HEK293 (cell line): ENCODE results near the gene GNB5.

Experiments used
- CTCF ChIP-seq: fragments of 450-650 bp; formaldehyde crosslinking; IDR thresholded peaks from 2 replicates; pipeline ENCODE4 v1.5.1; 2016; ENCODE audit warnings: missing biosample characterization, missing genetic modification characterization
- KLF16 ChIP-seq: fragments of 450-650 bp; formaldehyde crosslinking; IDR thresholded peaks from 2 replicates; pipeline ENCODE4 v1.5.1; 2017; ENCODE audit warnings: missing biosample characterization, missing genetic modification characterization
- TRIM28 ChIP-seq: IDR thresholded peaks from 2 replicates; pipeline ENCODE4 v1.6.1; 2011; ENCODE audit warnings: low read length, control low read depth, borderline replicate concordance
- YY1 ChIP-seq: fragments of 450-650 bp; formaldehyde crosslinking; IDR thresholded peaks from 2 replicates; pipeline ENCODE4 v1.5.1; 2018; ENCODE audit warnings: missing biosample characterization, missing genetic modification characterization
- YY2 ChIP-seq: fragments of 450-650 bp; formaldehyde crosslinking; IDR thresholded peaks from 2 replicates; pipeline ENCODE4 v1.5.1; 2016; ENCODE audit warnings: missing biosample characterization, missing genetic modification characterization

- no peak for TF ChIP-seq CTCF (tag by site-specific recombination)
- no peak for TF ChIP-seq TRIM28
- TF ChIP-seq YY1 (tag by site-specific recombination), result no peak
- no peak for TF ChIP-seq KLF16
- TF ChIP-seq YY2 (tag by site-specific recombination), result no peak
Measured at GRCh38 chr15:52106641-52107040, 84.6 kb downstream of the GNB5 start.
